Cerebellar cortex (tissue), 1 donor: ENCODE data around the gene PDZD2.
"Not testable (repeated sequence)": the region's sequence is repeated elsewhere in the genome, so short reads cannot be mapped to it uniquely, and the experiment has no call there.

Source experiments
- DNase-seq: peaks from one replicate; pipeline ENCODE4 v3.0.0-alpha.2; 2015; ENCODE audit warnings: low spot score

PDZD2 gene

GRCh38 chr5:32013658-32014057 lies 374.7 kb downstream of the PDZD2 start:
- DNase-seq: no peak

- peak; percentile 36 for DNase-seq
Observed at GRCh38 chr5:32014096-32014745, 375.3 kb downstream of the PDZD2 start.

GRCh38 chr5:32015262-32015661 lies 376.3 kb downstream of the PDZD2 start:
- DNase-seq: not testable (repeated sequence)

GRCh38 chr5:32017692-32018367 lies 378.9 kb downstream of the PDZD2 start:
- DNase-seq: no peak

- no peak for DNase-seq
Observed at GRCh38 chr5:32018476-32019436, 379.8 kb downstream of the PDZD2 start.

GRCh38 chr5:32020271-32020670 lies 381.3 kb downstream of the PDZD2 start:
- DNase-seq: no peak

- no peak for DNase-seq
Observed at GRCh38 chr5:32020946-32021345, 382.0 kb downstream of the PDZD2 start.

- DNase-seq: no peak
Observed at GRCh38 chr5:32021771-32022170, 382.8 kb downstream of the PDZD2 start.

GRCh38 chr5:32022638-32023037 lies 383.7 kb downstream of the PDZD2 start:
- no peak for DNase-seq

GRCh38 chr5:32023816-32024215 lies 384.9 kb downstream of the PDZD2 start:
- no peak for DNase-seq

- no peak for DNase-seq
Observed at GRCh38 chr5:32024751-32025150, 385.8 kb downstream of the PDZD2 start.

GRCh38 chr5:32027093-32027716 lies 388.3 kb downstream of the PDZD2 start:
- peak; percentile 27 for DNase-seq

- DNase-seq: peak; percentile 55
Observed at GRCh38 chr5:32027717-32028458, 389.0 kb downstream of the PDZD2 start.

GRCh38 chr5:32029261-32029660 lies 390.3 kb downstream of the PDZD2 start:
- DNase-seq: no peak

- no peak for DNase-seq
Observed at GRCh38 chr5:32029781-32030180, 390.9 kb downstream of the PDZD2 start.

GRCh38 chr5:32030222-32030621 lies 391.3 kb downstream of the PDZD2 start:
- peak; percentile 46 for DNase-seq

- DNase-seq: peak; percentile 25
Observed at GRCh38 chr5:32030686-32031085, 391.8 kb downstream of the PDZD2 start.

- DNase-seq: no peak
Observed at GRCh38 chr5:32031089-32031488, 392.2 kb downstream of the PDZD2 start.

- DNase-seq: no peak
Observed at GRCh38 chr5:32038523-32038922, 399.6 kb downstream of the PDZD2 start.

- not testable (repeated sequence) for DNase-seq
Observed at GRCh38 chr5:32039133-32039532, 400.2 kb downstream of the PDZD2 start.

GRCh38 chr5:32039601-32040000 lies 400.7 kb downstream of the PDZD2 start:
- not testable (repeated sequence) for DNase-seq
